ENCODE results near the gene NPL.

DNA sequence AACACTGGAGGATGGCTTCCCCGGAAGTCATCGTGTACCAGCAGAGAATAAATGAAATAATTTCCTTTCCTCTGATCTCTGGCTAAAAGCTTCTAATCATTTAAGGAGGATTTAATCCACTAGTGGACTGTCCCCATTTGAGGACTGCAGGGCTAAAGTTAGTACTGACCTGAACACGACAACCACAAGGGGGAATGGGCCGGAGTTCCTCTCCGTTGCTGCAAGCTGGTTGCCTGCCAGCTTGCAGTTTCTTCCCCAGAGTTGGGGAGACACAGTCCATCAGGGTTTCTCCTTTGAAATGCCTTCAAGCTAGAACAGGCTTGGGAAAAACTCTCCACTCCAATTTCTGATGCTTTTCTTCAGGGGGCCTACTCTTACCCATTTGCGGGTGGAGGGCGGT, 35.5 kb upstream of the NPL start:
- TF ChIP-seq, protein P1, sequence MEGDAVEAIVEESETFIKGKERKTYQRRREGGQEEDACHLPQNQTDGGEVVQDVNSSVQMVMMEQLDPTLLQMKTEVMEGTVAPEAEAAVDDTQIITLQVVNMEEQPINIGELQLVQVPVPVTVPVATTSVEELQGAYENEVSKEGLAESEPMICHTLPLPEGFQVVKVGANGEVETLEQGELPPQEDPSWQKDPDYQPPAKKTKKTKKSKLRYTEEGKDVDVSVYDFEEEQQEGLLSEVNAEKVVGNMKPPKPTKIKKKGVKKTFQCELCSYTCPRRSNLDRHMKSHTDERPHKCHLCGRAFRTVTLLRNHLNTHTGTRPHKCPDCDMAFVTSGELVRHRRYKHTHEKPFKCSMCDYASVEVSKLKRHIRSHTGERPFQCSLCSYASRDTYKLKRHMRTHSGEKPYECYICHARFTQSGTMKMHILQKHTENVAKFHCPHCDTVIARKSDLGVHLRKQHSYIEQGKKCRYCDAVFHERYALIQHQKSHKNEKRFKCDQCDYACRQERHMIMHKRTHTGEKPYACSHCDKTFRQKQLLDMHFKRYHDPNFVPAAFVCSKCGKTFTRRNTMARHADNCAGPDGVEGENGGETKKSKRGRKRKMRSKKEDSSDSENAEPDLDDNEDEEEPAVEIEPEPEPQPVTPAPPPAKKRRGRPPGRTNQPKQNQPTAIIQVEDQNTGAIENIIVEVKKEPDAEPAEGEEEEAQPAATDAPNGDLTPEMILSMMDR (IDR thresholded peaks at IDR 0.05): no peak
- no peak for TF ChIP-seq POLR2A (IDR thresholded peaks at IDR 0.05)
